ENCODE data around the gene DAZAP2.
"Not testable (repeated sequence)": the region's sequence is repeated elsewhere in the genome, so short reads cannot be mapped to it uniquely, and the experiment has no call there.

DAZAP2 gene

DNA sequence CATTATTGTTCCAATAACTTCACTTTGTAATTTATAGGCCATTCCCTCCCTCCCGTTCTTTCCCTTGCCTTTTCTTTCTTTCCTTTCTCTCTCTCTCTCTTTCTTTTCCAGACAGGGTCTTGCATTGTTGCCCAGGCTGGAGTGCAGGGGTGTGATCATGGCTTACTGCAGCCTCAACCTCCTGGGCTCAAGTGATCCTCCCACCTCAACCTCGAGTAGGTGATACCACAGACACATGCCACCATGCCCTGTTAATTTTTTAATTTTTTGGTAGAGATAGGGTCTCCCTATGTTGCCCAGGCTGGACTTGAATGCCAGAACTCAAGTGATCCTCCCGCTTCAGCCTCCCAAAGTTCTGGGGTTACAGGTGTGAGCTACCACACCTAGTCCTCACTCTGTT is 14.0 kb upstream of the DAZAP2 start:
- no peak for DNase-seq (ENCODE audit: extremely low spot score)
- POLR2A ChIA-PET = interaction anchor here (0.7 to 1.4 kb wide), 2 partner anchors 14 to 141 kb away, joined by 3 to 6 read pairs; partner anchors contain the start of genes CSRNP2 and DAZAP2
- CTCF ChIA-PET = interaction anchor here (0.6 kb wide), 1 partner anchor 13 kb away, joined by 4 read pairs; no protein-coding TSS in a partner anchor
- TF ChIP-seq HDGF (IDR thresholded peaks at IDR 0.05; ENCODE audit: borderline replicate concordance) = no peak
- no peak for TF ChIP-seq SP1 (IDR thresholded peaks at IDR 0.05)
- TF ChIP-seq FOXM1 (IDR thresholded peaks at IDR 0.05; ENCODE audit: borderline replicate concordance) = no peak
- no peak for TF ChIP-seq FOXA1 (IDR thresholded peaks at IDR 0.05)

DNA sequence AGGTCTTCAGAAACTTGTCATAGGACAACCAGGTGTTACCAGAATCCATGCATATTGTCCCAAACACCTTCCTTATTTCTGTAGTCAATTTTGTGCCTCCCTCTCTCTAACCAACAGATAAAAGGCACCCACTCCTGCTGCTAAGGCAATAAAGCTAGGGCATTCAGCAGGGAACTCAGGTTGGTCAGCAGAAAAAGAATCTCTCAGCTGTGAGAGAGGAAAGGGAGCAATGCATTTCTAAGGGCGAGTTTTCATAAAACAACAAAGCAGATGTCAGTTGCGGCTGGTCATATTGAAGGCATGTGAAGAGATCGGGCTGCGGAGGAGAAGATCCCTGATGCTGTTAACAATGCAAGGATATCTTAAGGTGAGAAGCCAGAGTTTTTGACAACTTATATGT is 13.4 kb upstream of the DAZAP2 start:
- TF ChIP-seq CTBP1 (IDR thresholded peaks at IDR 0.05; ENCODE audit: borderline replicate concordance) (no peak), FOXA1 (IDR thresholded peaks at IDR 0.05) (no peak), SUZ12 (IDR thresholded peaks at IDR 0.05) (no peak), BHLHE40 (IDR thresholded peaks at IDR 0.05; ENCODE audit: borderline replicate concordance) (no peak), LEF1 (IDR thresholded peaks at IDR 0.05; ENCODE audit: borderline replicate concordance) (no peak), ELF4 (IDR thresholded peaks at IDR 0.05) (no peak), ZNF384 (IDR thresholded peaks at IDR 0.05) (no peak), L3MBTL2 (conservative IDR thresholded peaks at IDR 0.05) (no peak), FOXM1 (IDR thresholded peaks at IDR 0.05; ENCODE audit: borderline replicate concordance) (no peak), SP1 (IDR thresholded peaks at IDR 0.05) (no peak)
- ChIA-PET POLR2A (no interaction called here), CTCF (interaction anchor here (0.6 kb wide), 1 partner anchor 12 kb away, joined by 4 read pairs; no protein-coding TSS in a partner anchor)
- no peak for DNase-seq (ENCODE audit: extremely low spot score)

DNA sequence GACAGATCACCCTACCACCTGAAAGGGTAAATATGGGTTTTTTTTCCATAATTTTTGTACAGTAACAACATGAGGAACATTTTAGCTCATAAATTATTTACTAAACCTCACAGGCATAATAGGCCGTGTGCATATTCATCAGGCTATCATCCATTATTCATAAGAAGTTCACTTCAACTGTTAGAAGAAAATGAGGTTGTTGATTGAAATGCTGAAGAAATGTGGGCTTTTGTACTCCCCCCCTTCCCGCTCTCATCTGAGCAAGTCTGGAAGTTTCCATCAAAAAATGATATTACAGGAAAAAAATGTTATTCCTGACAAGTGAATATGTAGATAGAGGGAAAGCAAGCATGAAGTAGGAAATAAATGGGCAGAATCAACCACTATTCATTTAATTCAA is 12.9 kb upstream of the DAZAP2 start:
- no peak for TF ChIP-seq BHLHE40 (IDR thresholded peaks at IDR 0.05; ENCODE audit: borderline replicate concordance)
- no peak for TF ChIP-seq SP1 (IDR thresholded peaks at IDR 0.05)
- no peak for TF ChIP-seq ARNT (IDR thresholded peaks at IDR 0.05)
- TF ChIP-seq, protein P1, sequence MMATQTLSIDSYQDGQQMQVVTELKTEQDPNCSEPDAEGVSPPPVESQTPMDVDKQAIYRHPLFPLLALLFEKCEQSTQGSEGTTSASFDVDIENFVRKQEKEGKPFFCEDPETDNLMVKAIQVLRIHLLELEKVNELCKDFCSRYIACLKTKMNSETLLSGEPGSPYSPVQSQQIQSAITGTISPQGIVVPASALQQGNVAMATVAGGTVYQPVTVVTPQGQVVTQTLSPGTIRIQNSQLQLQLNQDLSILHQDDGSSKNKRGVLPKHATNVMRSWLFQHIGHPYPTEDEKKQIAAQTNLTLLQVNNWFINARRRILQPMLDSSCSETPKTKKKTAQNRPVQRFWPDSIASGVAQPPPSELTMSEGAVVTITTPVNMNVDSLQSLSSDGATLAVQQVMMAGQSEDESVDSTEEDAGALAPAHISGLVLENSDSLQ (IDR thresholded peaks at IDR 0.05) = no peak
- ChIA-PET POLR2A (interaction anchor here (1.1 kb wide), 1 partner anchor 8 kb away, joined by 4 read pairs; the partner anchor contains the start of gene POU6F1), CTCF (no interaction called here)
- DNase-seq (ENCODE audit: extremely low spot score) = no peak

GRCh38 chr12:51227112-51227511 is 11.5 kb upstream of the DAZAP2 start:
- CTCF ChIA-PET; DNase-seq (ENCODE audit: extremely low spot score): not testable (repeated sequence)
- POLR2A ChIA-PET = interaction anchor here (1.1 kb wide), 1 partner anchor 9 kb away, joined by 4 read pairs; the partner anchor contains the start of gene POU6F1

GRCh38 chr12:51227962-51228361 is 10.7 kb upstream of the DAZAP2 start:
- ChIA-PET CTCF (no interaction called here), POLR2A (interaction anchor here (0.9 kb wide), 1 partner anchor 11 kb away, joined by 5 read pairs; the partner anchor contains the start of gene DAZAP2)
- TF ChIP-seq BHLHE40 (IDR thresholded peaks at IDR 0.05; ENCODE audit: borderline replicate concordance) = no peak
- no peak for TF ChIP-seq HDGF (IDR thresholded peaks at IDR 0.05; ENCODE audit: borderline replicate concordance)
- no peak for TF ChIP-seq L3MBTL2 (conservative IDR thresholded peaks at IDR 0.05)
- TF ChIP-seq ARNT (IDR thresholded peaks at IDR 0.05) = no peak
- no peak for TF ChIP-seq NFRKB (IDR thresholded peaks at IDR 0.05)
- no peak for TF ChIP-seq LEF1 (IDR thresholded peaks at IDR 0.05; ENCODE audit: borderline replicate concordance)
- TF ChIP-seq, protein P1 (IDR thresholded peaks at IDR 0.05) = no peak
- no peak for TF ChIP-seq SP1 (IDR thresholded peaks at IDR 0.05)
- no peak for TF ChIP-seq FOXK2 (IDR thresholded peaks at IDR 0.05)
- no peak for DNase-seq (ENCODE audit: extremely low spot score)

GRCh38 chr12:51229116-51229809 is 9.4 kb upstream of the DAZAP2 start:
- POLR2A ChIA-PET = interaction anchor here (0.6 to 1.3 kb wide), 3 partner anchors 9 to 315 kb away, joined by 3 to 5 read pairs (median 5); partner anchors contain the start of genes CSRNP2 and DAZAP2
- TF ChIP-seq FOXA1 (IDR thresholded peaks at IDR 0.05) = no peak
- TF ChIP-seq NFRKB (IDR thresholded peaks at IDR 0.05) = no peak
- TF ChIP-seq CTBP1 (IDR thresholded peaks at IDR 0.05; ENCODE audit: borderline replicate concordance) = no peak
- DNase-seq (ENCODE audit: extremely low spot score) = no peak
- CTCF ChIA-PET = interaction anchor here (1.2 kb wide), 1 partner anchor 11 kb away, joined by 5 read pairs; the partner anchor contains the start of gene POU6F1

GRCh38 chr12:51232642-51233041 is 6.0 kb upstream of the DAZAP2 start:
- CTCF ChIA-PET = no interaction called here
- TF ChIP-seq FOXK2 (IDR thresholded peaks at IDR 0.05) (no peak), BHLHE40 (IDR thresholded peaks at IDR 0.05; ENCODE audit: borderline replicate concordance) (no peak), ARNT (IDR thresholded peaks at IDR 0.05) (no peak), LEF1 (IDR thresholded peaks at IDR 0.05; ENCODE audit: borderline replicate concordance) (no peak), FOXM1 (IDR thresholded peaks at IDR 0.05; ENCODE audit: borderline replicate concordance) (no peak), ELF4 (IDR thresholded peaks at IDR 0.05) (no peak), NFRKB (IDR thresholded peaks at IDR 0.05) (no peak), ZNF384 (IDR thresholded peaks at IDR 0.05) (no peak), TARDBP (IDR thresholded peaks at IDR 0.05) (no peak), FOXA1 (IDR thresholded peaks at IDR 0.05) (no peak), L3MBTL2 (conservative IDR thresholded peaks at IDR 0.05) (no peak), HDGF (IDR thresholded peaks at IDR 0.05; ENCODE audit: borderline replicate concordance) (no peak), SUZ12 (IDR thresholded peaks at IDR 0.05) (no peak), CTBP1 (IDR thresholded peaks at IDR 0.05; ENCODE audit: borderline replicate concordance) (no peak)
- TF ChIP-seq, protein P1 (IDR thresholded peaks at IDR 0.05) = no peak
- POLR2A ChIA-PET = interaction anchor here (1.2 kb wide), 1 partner anchor 15 kb away, joined by 3 read pairs; the partner anchor contains the start of gene POU6F1
- DNase-seq (ENCODE audit: extremely low spot score) = no peak

All from HEK293T (cell line).